Measurements from ENCODE around the gene HIVEP1. TPM values are rescaled to one million over a fixed set of nuclear protein-coding genes. Genes with fewer than 3 reads are reported as not detected.
A peak's percentile ranks its signal among the peaks of the same experiment; 100 is the strongest.

Gene HIVEP1
- total and polyA plus RNA-seq, 4 donors = 2.7 to 27.2 (median 6.2) TPM

DNA sequence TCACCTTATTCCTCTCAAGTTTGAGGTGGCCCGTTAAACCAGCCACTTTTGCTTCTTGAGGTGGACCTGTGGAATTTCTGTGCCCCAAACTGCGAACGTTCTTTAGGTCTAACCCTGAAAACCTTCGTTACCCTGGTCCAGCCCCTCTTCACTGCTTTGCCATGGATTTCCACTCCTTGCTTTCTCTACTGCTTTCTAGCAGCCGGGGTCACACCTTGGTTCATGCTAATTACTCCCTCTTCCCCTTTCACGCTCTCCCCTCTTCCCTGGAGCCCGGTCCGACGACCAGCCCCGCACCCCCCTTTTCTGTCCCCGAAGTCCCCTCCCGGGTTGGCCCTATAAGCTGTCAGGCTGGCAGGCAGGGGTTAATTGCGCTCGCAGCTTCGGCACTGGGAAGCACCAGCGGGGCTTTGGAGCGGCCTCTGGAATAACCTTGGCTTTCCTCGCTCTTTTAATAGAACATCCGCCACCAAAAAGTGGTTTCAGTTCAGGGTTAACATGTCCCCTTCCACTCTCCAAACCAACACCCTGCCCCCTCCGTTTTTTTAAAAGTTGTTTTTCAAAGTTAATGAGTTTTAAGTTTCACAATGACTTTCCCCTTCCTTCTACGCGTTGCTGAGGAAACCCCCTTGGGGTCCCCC, 1.4 kb upstream of the HIVEP1 start:
- H3K27me3 ChIP-seq (ENCODE audit: control insufficient read depth in 4 of 4, insufficient read depth in 4 of 4, low read length in 3 of 4) = no peaks in the 10 kb centered on the region
- H3K4me1 ChIP-seq (ENCODE audit: control insufficient read depth in 4 of 4, insufficient read depth in 4 of 4, low read length in 3 of 4) = peaks cover 0 to 29% (median 3%) of the 10 kb centered on the region in 4 donors
- H3K27ac ChIP-seq (ENCODE audit: low read depth in 1 of 2, low read length in 2 of 2) = peak overlapping the region; percentile 100
- no peaks in the 10 kb centered on the region for H3K9me3 ChIP-seq (ENCODE audit: control insufficient read depth in 4 of 4, low read length in 3 of 4)
- peak overlapping the region; percentile 74 to 99 (median 80) for H3K4me3 ChIP-seq (ENCODE audit: low read depth in 1 of 3, low read length in 3 of 3)
- H3K36me3 ChIP-seq (ENCODE audit: control insufficient read depth in 4 of 4, insufficient read depth in 3 of 4, low read depth in 1 of 4, low read length in 3 of 4) = peaks cover 0 to 8% (median 2%) of the 10 kb centered on the region in 4 donors
- TF ChIP-seq, protein P1, sequence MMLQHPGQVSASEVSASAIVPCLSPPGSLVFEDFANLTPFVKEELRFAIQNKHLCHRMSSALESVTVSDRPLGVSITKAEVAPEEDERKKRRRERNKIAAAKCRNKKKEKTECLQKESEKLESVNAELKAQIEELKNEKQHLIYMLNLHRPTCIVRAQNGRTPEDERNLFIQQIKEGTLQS (IDR thresholded peaks at IDR 0.05) = no peak
- TF ChIP-seq JUND (IDR thresholded peaks at IDR 0.05) (peak in 1 of 2 donors; percentile 13), RAD21 (IDR thresholded peaks at IDR 0.05) (no peak), HNF4A (conservative IDR thresholded peaks at IDR 0.05) (peak in 1 of 2 donors; percentile 35), RXRA (IDR thresholded peaks at IDR 0.05) (peak in 1 of 2 donors; percentile 32), TAF1 (conservative IDR thresholded peaks at IDR 0.05) (peak; percentile 83), HNF4G (IDR thresholded peaks at IDR 0.05) (no peak)
- TF ChIP-seq, protein P2, sequence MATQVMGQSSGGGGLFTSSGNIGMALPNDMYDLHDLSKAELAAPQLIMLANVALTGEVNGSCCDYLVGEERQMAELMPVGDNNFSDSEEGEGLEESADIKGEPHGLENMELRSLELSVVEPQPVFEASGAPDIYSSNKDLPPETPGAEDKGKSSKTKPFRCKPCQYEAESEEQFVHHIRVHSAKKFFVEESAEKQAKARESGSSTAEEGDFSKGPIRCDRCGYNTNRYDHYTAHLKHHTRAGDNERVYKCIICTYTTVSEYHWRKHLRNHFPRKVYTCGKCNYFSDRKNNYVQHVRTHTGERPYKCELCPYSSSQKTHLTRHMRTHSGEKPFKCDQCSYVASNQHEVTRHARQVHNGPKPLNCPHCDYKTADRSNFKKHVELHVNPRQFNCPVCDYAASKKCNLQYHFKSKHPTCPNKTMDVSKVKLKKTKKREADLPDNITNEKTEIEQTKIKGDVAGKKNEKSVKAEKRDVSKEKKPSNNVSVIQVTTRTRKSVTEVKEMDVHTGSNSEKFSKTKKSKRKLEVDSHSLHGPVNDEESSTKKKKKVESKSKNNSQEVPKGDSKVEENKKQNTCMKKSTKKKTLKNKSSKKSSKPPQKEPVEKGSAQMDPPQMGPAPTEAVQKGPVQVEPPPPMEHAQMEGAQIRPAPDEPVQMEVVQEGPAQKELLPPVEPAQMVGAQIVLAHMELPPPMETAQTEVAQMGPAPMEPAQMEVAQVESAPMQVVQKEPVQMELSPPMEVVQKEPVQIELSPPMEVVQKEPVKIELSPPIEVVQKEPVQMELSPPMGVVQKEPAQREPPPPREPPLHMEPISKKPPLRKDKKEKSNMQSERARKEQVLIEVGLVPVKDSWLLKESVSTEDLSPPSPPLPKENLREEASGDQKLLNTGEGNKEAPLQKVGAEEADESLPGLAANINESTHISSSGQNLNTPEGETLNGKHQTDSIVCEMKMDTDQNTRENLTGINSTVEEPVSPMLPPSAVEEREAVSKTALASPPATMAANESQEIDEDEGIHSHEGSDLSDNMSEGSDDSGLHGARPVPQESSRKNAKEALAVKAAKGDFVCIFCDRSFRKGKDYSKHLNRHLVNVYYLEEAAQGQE (IDR thresholded peaks at IDR 0.05) = peak; percentile 29
- TF ChIP-seq, protein P3, sequence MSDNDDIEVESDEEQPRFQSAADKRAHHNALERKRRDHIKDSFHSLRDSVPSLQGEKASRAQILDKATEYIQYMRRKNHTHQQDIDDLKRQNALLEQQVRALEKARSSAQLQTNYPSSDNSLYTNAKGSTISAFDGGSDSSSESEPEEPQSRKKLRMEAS (IDR thresholded peaks at IDR 0.05) = peak; percentile 34
- WGBS = 1% methylated on average over 22 of the region's 22 CpGs
- peak; percentile 74 for DNase-seq (ENCODE audit: low spot score)
- H3K9ac ChIP-seq (ENCODE audit: low read depth in 1 of 2, low read length in 2 of 2) = peak overlapping the region; percentile 96 to 100

DNA sequence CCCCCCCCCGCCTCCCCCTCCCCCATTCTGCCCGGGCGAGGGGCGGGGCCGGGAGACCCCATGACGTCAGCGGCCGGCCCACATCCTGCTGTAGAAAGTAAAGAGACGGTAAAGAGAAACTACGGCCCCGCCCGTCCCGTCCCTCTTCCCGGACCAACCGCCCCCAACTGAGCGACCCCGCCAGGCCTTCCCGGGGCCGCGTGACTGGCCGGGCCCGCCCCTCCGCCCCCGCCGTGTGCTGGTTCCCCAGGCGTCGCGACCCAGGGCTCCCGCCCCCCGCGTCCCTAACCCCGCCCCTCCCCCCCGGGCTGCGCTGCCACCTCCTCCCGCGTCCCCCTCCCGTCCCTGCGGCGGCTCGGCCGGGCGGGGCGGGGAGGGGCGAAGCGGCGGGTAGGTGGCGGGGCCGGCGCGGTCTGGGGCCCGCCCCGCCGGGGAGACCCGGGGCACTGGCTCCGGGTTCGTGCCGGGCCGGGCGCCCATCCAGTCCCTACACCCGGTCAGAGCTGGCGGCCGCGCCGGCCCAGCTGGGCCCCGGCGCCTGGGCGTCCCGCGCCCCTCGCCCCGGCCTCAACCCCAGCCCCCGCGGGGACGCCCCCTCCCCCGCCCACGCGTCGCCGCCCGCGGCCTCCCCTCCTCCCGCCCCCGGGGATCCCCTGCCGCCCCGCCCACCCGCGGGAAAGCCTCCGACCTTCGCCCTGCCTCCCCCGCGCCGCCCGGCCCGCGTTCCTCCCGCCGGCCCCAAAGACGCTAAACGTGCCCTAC, 655 bp upstream of the HIVEP1 start:
- Histone ChIP-seq H3K9ac (ENCODE audit: low read depth in 1 of 2, low read length in 2 of 2) (no peak overlapping the region), H3K9me3 (ENCODE audit: control insufficient read depth in 4 of 4, low read length in 3 of 4) (no peaks in the 10 kb centered on the region), H3K4me1 (ENCODE audit: control insufficient read depth in 4 of 4, insufficient read depth in 4 of 4, low read length in 3 of 4) (peaks cover 0 to 29% (median 3%) of the 10 kb centered on the region in 4 donors), H3K36me3 (ENCODE audit: control insufficient read depth in 4 of 4, insufficient read depth in 3 of 4, low read depth in 1 of 4, low read length in 3 of 4) (peaks cover 0 to 15% (median 3%) of the 10 kb centered on the region in 4 donors), H3K27ac (ENCODE audit: low read depth in 1 of 2, low read length in 2 of 2) (peak overlapping the region; percentile 52 to 100), H3K27me3 (ENCODE audit: control insufficient read depth in 4 of 4, insufficient read depth in 4 of 4, low read length in 3 of 4) (no peaks in the 10 kb centered on the region), H3K4me3 (ENCODE audit: low read depth in 1 of 3, low read length in 3 of 3) (peak overlapping the region in 1 of 3 donors; percentile 99)
- WGBS = 1% methylated on average over 99 of the region's 99 CpGs
- peak; percentile 91 for DNase-seq (ENCODE audit: low spot score)
- no peak for TF ChIP-seq YY1 (IDR thresholded peaks at IDR 0.05)
- TF ChIP-seq GABPA (IDR thresholded peaks at IDR 0.05 in 1 of 2, conservative IDR thresholded peaks at IDR 0.05 in 1 of 2) = no peak
- no peak for TF ChIP-seq RAD21 (IDR thresholded peaks at IDR 0.05)
- no peak for TF ChIP-seq HNF4G (IDR thresholded peaks at IDR 0.05)
- TF ChIP-seq RXRA (IDR thresholded peaks at IDR 0.05) = peak in 1 of 2 donors; percentile 30
- peak in 1 of 2 donors; percentile 25 for TF ChIP-seq HNF4A (conservative IDR thresholded peaks at IDR 0.05)
- TF ChIP-seq, protein P1 (IDR thresholded peaks at IDR 0.05) = no peak
- TF ChIP-seq JUND (IDR thresholded peaks at IDR 0.05) = peak in 1 of 2 donors; percentile 17
- TF ChIP-seq, protein P4, sequence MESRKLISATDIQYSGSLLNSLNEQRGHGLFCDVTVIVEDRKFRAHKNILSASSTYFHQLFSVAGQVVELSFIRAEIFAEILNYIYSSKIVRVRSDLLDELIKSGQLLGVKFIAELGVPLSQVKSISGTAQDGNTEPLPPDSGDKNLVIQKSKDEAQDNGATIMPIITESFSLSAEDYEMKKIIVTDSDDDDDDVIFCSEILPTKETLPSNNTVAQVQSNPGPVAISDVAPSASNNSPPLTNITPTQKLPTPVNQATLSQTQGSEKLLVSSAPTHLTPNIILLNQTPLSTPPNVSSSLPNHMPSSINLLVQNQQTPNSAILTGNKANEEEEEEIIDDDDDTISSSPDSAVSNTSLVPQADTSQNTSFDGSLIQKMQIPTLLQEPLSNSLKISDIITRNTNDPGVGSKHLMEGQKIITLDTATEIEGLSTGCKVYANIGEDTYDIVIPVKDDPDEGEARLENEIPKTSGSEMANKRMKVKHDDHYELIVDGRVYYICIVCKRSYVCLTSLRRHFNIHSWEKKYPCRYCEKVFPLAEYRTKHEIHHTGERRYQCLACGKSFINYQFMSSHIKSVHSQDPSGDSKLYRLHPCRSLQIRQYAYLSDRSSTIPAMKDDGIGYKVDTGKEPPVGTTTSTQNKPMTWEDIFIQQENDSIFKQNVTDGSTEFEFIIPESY (IDR thresholded peaks at IDR 0.05) = no peak
- no peak for TF ChIP-seq TAF1 (conservative IDR thresholded peaks at IDR 0.05)
- TF ChIP-seq, protein P5, sequence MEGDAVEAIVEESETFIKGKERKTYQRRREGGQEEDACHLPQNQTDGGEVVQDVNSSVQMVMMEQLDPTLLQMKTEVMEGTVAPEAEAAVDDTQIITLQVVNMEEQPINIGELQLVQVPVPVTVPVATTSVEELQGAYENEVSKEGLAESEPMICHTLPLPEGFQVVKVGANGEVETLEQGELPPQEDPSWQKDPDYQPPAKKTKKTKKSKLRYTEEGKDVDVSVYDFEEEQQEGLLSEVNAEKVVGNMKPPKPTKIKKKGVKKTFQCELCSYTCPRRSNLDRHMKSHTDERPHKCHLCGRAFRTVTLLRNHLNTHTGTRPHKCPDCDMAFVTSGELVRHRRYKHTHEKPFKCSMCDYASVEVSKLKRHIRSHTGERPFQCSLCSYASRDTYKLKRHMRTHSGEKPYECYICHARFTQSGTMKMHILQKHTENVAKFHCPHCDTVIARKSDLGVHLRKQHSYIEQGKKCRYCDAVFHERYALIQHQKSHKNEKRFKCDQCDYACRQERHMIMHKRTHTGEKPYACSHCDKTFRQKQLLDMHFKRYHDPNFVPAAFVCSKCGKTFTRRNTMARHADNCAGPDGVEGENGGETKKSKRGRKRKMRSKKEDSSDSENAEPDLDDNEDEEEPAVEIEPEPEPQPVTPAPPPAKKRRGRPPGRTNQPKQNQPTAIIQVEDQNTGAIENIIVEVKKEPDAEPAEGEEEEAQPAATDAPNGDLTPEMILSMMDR (IDR thresholded peaks at IDR 0.05; ENCODE audit: low read depth, low read length, missing input control) = no peak
- TF ChIP-seq, protein P3 (IDR thresholded peaks at IDR 0.05) = no peak
- TF ChIP-seq, protein P2 (IDR thresholded peaks at IDR 0.05) = no peak
- TF ChIP-seq SP1 (IDR thresholded peaks at IDR 0.05) = peak; percentile 50
- peak; percentile 83 to 92 for TF ChIP-seq EGR1 (IDR thresholded peaks at IDR 0.05; ENCODE audit: low read depth in 2 of 2)
